ENCODE results near the gene UNCX. TPM values are rescaled to one million over a fixed set of nuclear protein-coding genes. Genes with fewer than 3 reads are reported as not detected.

UNCX gene
- total RNA-seq, 1 donor from 2014 or later, result 1.7 TPM

DNA sequence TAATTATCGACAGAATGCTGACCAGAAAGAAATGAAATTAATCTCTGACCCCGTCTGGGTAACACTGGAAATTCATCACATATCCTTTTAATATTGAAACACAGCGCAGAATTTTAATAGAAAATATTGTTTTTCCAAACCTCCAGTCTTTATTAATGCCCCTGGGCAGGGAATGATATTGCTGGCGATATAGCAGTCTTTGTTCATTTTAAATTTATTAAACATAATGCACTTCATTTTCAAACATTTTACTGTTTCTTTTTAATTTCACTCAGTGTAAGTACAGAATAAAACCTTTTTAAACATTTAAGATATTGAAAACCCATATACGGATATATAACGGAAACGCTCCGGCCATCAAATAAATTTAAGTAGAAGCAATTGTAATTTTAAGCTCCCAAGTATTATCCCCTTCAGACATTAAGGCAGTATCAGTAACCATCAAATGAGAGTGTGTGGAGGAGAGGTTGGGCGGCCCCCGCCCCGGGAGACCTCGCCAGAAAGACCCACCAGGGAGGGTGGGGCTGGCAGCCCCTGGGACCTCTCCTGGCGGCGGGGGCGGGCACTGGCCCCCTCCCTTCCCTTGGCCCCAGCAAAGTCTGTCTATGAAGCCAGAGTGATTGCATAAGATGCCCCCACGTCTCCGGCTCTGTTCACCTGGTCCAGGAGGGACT, 10.8 kb downstream of the UNCX start:
- H3K4me3 ChIP-seq (ENCODE audit: low read depth, low read length), result no peak overlapping the region
- DNase-seq (ENCODE audit: low read depth), result no peak
- TF ChIP-seq, protein P1, sequence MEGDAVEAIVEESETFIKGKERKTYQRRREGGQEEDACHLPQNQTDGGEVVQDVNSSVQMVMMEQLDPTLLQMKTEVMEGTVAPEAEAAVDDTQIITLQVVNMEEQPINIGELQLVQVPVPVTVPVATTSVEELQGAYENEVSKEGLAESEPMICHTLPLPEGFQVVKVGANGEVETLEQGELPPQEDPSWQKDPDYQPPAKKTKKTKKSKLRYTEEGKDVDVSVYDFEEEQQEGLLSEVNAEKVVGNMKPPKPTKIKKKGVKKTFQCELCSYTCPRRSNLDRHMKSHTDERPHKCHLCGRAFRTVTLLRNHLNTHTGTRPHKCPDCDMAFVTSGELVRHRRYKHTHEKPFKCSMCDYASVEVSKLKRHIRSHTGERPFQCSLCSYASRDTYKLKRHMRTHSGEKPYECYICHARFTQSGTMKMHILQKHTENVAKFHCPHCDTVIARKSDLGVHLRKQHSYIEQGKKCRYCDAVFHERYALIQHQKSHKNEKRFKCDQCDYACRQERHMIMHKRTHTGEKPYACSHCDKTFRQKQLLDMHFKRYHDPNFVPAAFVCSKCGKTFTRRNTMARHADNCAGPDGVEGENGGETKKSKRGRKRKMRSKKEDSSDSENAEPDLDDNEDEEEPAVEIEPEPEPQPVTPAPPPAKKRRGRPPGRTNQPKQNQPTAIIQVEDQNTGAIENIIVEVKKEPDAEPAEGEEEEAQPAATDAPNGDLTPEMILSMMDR (conservative IDR thresholded peaks at IDR 0.05; ENCODE audit: low read depth, low read length), result no peak

DNA sequence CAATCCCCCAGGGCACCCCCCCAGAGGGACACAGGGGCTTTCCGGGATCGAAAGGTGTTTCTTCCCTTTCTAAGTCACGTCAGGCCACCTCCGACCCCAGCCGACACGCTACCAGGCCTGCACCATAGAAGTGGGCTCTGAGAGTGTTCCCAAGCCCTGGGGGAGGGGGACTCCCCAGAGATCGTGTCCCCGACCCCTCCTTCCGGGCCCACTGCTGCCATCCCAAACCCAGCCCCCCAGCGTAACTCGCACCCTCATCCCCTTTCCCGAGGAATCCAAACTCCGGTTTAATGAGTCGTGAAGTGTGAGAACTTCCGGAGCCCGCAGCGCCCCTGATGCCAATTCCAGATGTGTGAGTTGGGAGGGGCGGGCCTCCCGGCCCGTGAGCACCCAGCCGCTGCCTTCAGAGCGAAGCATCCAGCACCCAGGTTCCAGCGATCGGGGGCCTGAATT, 11.3 kb downstream of the UNCX start:
- no peak overlapping the region for H3K4me3 ChIP-seq (ENCODE audit: low read depth, low read length)
- TF ChIP-seq, protein P1 (conservative IDR thresholded peaks at IDR 0.05; ENCODE audit: low read depth, low read length), result no peak
- no peak for DNase-seq (ENCODE audit: low read depth)

DNA sequence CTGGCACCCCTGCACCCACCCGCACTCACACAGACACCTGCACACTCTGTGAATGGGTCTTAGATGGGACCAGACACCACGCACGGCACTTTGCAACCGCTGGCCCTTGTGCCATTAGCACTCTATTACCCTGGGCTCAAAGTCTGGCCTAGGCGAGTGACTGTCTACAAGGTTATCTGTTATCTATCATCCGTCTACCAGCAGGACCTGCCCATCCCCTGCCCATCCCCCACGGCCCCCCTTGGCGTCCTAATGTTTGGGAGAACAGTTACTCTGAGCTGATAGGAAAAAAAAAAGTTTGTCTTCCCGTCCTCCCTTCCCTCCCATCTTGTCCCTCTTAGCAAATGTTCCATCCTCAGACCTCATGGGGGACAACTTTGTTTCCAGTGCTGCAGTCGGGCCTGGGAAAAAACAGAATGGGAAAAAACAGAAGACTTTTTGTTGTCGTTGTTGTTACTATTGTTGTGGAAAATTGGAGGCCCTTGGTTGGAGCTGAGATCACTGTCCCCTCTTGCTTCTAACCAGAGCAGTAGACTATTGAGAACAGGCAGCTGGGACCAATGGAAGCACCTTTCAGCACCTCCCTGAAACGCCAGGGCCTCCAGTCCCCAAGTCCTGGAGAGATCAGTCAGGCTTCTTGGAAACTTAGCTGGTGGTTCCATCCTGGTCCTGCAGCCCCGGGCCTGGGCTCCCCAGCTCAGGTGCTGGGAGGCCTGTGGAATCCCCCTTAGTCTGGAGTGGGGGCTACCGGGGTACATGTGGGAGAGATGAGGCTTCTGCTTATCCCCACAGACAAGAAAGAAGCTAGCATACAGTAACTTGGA, 12.2 kb downstream of the UNCX start:
- TF ChIP-seq, protein P1 (conservative IDR thresholded peaks at IDR 0.05; ENCODE audit: low read depth, low read length), result no peak
- DNase-seq (ENCODE audit: low read depth), result no peak
- no peak overlapping the region for H3K4me3 ChIP-seq (ENCODE audit: low read depth, low read length)

DNA sequence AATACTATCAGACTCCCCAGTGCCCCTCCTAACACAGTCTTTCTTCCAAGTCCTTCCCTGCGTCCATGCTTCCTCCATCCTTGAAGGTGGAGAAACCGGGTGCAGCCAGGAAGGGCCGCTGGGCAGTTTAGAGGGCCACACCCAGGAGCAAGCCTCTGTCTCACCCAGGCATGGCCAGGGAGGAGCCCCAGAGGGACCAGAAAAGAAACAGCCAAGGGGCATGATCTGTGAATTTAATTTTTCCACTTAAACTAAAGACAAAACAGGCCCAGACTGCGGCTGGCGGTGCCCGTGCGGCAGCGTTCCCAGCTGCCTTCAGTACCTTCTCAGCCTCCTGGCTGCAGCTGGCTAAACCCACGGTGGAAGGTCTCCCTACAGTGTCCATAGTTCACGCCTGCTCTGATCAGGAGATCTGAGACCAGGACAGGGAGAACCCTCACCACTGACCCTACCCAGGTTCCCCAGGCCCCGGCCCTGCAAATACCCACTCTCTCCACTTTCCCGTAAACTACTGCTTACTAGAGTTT, 12.9 kb downstream of the UNCX start:
- TF ChIP-seq, protein P1 (conservative IDR thresholded peaks at IDR 0.05; ENCODE audit: low read depth, low read length), result no peak
- no peak overlapping the region for H3K4me3 ChIP-seq (ENCODE audit: low read depth, low read length)
- no peak for DNase-seq (ENCODE audit: low read depth)

DNA sequence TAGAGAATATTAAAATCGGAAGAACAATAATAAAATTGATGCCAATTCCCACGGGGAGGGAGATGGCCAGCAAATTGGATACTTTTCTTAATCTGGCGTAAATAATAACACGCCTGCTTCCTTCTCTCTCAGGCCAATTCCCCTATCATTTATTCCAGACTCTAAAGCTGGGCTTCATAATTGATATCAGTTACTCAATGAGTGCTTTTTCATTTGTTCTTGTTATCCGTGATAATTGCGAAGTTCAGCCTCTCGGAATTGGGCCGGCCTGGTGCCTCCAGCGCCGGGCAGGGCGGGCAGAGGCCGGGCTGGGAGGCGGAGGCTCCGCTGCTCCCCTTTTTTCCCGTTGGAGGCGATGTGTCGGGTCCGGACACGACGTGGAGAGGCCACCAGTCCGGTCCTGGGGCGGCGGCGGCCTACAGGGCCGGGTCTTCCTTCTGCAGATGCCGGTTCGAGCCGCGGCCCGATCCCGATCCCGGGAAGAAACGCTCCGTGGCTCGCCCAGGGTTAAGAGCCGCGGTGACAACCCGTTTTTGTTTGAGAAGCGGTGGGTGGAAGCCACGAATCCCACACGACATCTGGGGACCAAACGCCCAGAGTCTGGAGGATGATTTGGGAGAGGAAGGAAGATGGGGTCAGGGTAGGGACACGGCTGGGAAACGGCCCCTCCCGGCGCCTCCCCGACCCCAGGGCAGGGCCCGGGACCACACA, 13.6 kb downstream of the UNCX start:
- TF ChIP-seq, protein P1 (conservative IDR thresholded peaks at IDR 0.05; ENCODE audit: low read depth, low read length), result no peak
- no peak overlapping the region for H3K4me3 ChIP-seq (ENCODE audit: low read depth, low read length)
- DNase-seq (ENCODE audit: low read depth), result no peak

DNA sequence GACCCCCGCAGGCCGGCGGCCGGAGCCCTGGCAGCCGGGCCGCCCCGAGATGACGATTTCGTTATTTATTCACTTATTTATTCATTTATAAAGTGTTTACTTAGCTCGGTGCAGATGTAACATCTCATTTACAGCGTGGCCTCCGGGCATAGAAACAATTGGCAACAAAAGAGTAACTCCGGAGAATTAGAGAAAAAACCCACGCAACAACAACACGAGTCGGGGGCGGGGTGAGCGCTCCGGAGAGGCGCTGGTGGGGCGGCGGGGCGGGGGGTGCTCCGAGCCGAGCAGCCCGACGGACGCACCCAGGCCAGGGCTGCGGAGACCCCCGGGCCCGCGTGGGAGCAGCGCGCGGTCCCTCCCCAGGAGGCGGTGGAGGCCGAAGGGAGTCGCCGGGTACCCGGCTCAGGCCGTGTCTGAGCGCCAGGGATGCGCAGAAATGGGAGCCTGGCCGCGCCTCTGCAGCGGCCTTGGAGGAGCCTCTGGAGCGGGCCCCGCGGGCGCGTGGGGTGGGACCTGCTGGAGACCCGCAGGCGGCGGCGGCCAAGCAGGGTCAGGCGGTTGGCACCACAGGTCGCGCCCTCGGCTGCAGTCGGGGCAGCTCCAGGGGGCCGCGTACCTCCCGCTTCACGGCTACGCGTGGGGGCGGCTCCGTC, 14.3 kb downstream of the UNCX start:
- TF ChIP-seq, protein P1 (conservative IDR thresholded peaks at IDR 0.05; ENCODE audit: low read depth, low read length), result no peak
- H3K4me3 ChIP-seq (ENCODE audit: low read depth, low read length), result no peak overlapping the region
- DNase-seq (ENCODE audit: low read depth), result no peak

Measured in epithelial cell of proximal tubule (primary cell).